Dendritic cell treated with granulocyte-macrophage colony-stimulating factor and Interleukin-4, amounts not matched to agents 40 ng/mL and 50 ng/mL, for 4 days (primary cell): ENCODE data around the gene ZNF680.
"Not testable (repeated sequence)": the region's sequence is repeated elsewhere in the genome, so short reads cannot be mapped to it uniquely, and the experiment has no call there.

Experiments
- H3K27ac Mint-ChIP-seq: one replicate; pipeline ENCODE4 v1.8.0; 2022; ENCODE audit warnings: mild to moderate bottlenecking, mixed read lengths
- H3K27me3 Mint-ChIP-seq: one replicate; pipeline ENCODE4 v1.8.0; 2022; ENCODE audit warnings: mild to moderate bottlenecking, mixed read lengths
- H3K36me3 Mint-ChIP-seq: one replicate; pipeline ENCODE4 v1.8.0; 2022; ENCODE audit warnings: low read depth, mixed read lengths
- H3K4me1 Mint-ChIP-seq: one replicate; pipeline ENCODE4 v1.8.0; 2022; ENCODE audit warnings: low read depth, mixed read lengths
- H3K4me3 Mint-ChIP-seq: one replicate; pipeline ENCODE4 v1.8.0; 2022; ENCODE audit warnings: mild to moderate bottlenecking, moderate library complexity, mixed read lengths
- H3K9me3 Mint-ChIP-seq: one replicate; pipeline ENCODE4 v1.8.0; 2022; ENCODE audit warnings: mixed read lengths
- intact Hi-C: fragments of 100-400 bp; cut with micrococcal nuclease; formaldehyde crosslinking; loops from one replicate; pipeline ENCODE4 v1.15.0; 2022

The ZNF680 gene

GRCh38 chr7:64574540-64575099 lies 11.7 kb upstream of the ZNF680 start:
- H3K4me3 Mint-ChIP-seq: no peak overlapping the region
- peaks cover 49% of the 10 kb centered on the region for H3K9me3 Mint-ChIP-seq
- H3K36me3 Mint-ChIP-seq: no peaks in the 10 kb centered on the region
- no peak overlapping the region for H3K27ac Mint-ChIP-seq
- H3K4me1 Mint-ChIP-seq: peaks cover 6% of the 10 kb centered on the region
- peaks cover 33% of the 10 kb centered on the region for H3K27me3 Mint-ChIP-seq
- intact Hi-C loops: no loop called here

GRCh38 chr7:64570284-64570605 lies 7.4 kb upstream of the ZNF680 start:
- Mint-ChIP-seq H3K9me3 (peaks cover 41% of the 10 kb centered on the region), H3K27ac (peak overlapping the region; percentile 12), H3K27me3 (peaks cover 48% of the 10 kb centered on the region), H3K4me1 (peaks cover 13% of the 10 kb centered on the region), H3K4me3 (peak overlapping the region; percentile 59)
- intact Hi-C loops, H3K36me3 Mint-ChIP-seq: not testable (repeated sequence)

GRCh38 chr7:64569372-64570283 lies 6.8 kb upstream of the ZNF680 start:
- peaks cover 13% of the 10 kb centered on the region for H3K4me1 Mint-ChIP-seq
- H3K36me3 Mint-ChIP-seq, intact Hi-C loops: not testable (repeated sequence)
- peaks cover 42% of the 10 kb centered on the region for H3K27me3 Mint-ChIP-seq
- peak overlapping the region; percentile 12 for H3K27ac Mint-ChIP-seq
- H3K9me3 Mint-ChIP-seq: peaks cover 34% of the 10 kb centered on the region
- peak overlapping the region; percentile 59 for H3K4me3 Mint-ChIP-seq

GRCh38 chr7:64562256-64562625 lies 630 bp downstream of the ZNF680 start:
- peak overlapping the region; percentile 95 for H3K27ac Mint-ChIP-seq
- peaks cover 5% of the 10 kb centered on the region for H3K4me1 Mint-ChIP-seq
- H3K4me3 Mint-ChIP-seq: peak overlapping the region; percentile 94
- H3K36me3 Mint-ChIP-seq: peaks cover 53% of the 10 kb centered on the region
- peaks cover 2% of the 10 kb centered on the region for H3K27me3 Mint-ChIP-seq
- H3K9me3 Mint-ChIP-seq: peaks cover 40% of the 10 kb centered on the region
- intact Hi-C loops: loop anchor here (5.0 kb wide), 1 partner anchor 255 kb away; no protein-coding TSS in a partner anchor

- Mint-ChIP-seq H3K36me3 (peaks cover 83% of the 10 kb centered on the region), H3K27me3 (peaks cover 2% of the 10 kb centered on the region), H3K4me1 (peaks cover 5% of the 10 kb centered on the region), H3K27ac (no peak overlapping the region), H3K4me3 (no peak overlapping the region), H3K9me3 (peaks cover 55% of the 10 kb centered on the region)
- intact Hi-C loops: no loop called here
Measured at GRCh38 chr7:64559206-64559605, 3.7 kb downstream of the ZNF680 start.

GRCh38 chr7:64558781-64559180 lies 4.1 kb downstream of the ZNF680 start:
- Mint-ChIP-seq H3K27me3 (no peaks in the 10 kb centered on the region), H3K4me3 (no peak overlapping the region), H3K36me3 (peaks cover 87% of the 10 kb centered on the region)

GRCh38 chr7:64558323-64558705 lies 4.6 kb downstream of the ZNF680 start:
- intact Hi-C loops: no loop called here
- H3K4me1 Mint-ChIP-seq: no peaks in the 10 kb centered on the region
- peaks cover 64% of the 10 kb centered on the region for H3K9me3 Mint-ChIP-seq
- H3K36me3 Mint-ChIP-seq: peaks cover 92% of the 10 kb centered on the region
- H3K27me3 Mint-ChIP-seq: no peaks in the 10 kb centered on the region
- no peak overlapping the region for H3K4me3 Mint-ChIP-seq
- no peak overlapping the region for H3K27ac Mint-ChIP-seq

More at GRCh38 chr7:64558781-64559180, 4.1 kb downstream of the ZNF680 start:
- intact Hi-C loops: no loop called here
- Mint-ChIP-seq H3K4me1 (peaks cover 3% of the 10 kb centered on the region), H3K9me3 (peaks cover 60% of the 10 kb centered on the region), H3K27ac (no peak overlapping the region)

- Mint-ChIP-seq H3K4me1 (no peaks in the 10 kb centered on the region), H3K27me3 (no peaks in the 10 kb centered on the region), H3K36me3 (peaks cover 90% of the 10 kb centered on the region), H3K4me3 (no peak overlapping the region), H3K9me3 (peaks cover 65% of the 10 kb centered on the region), H3K27ac (no peak overlapping the region)
- intact Hi-C loops: no loop called here
Measured at GRCh38 chr7:64557601-64558322, 5.1 kb downstream of the ZNF680 start.

GRCh38 chr7:64555046-64555445 lies 7.8 kb downstream of the ZNF680 start:
- Mint-ChIP-seq H3K27me3 (no peaks in the 10 kb centered on the region), H3K9me3 (peaks cover 78% of the 10 kb centered on the region), H3K4me1 (no peaks in the 10 kb centered on the region), H3K27ac (no peak overlapping the region), H3K36me3 (peaks cover 89% of the 10 kb centered on the region), H3K4me3 (no peak overlapping the region)
- intact Hi-C loops: no loop called here

- H3K4me3 Mint-ChIP-seq, H3K27ac Mint-ChIP-seq, intact Hi-C loops, H3K4me1 Mint-ChIP-seq, H3K27me3 Mint-ChIP-seq: not testable (repeated sequence)
- peaks cover 90% of the 10 kb centered on the region for H3K36me3 Mint-ChIP-seq
- H3K9me3 Mint-ChIP-seq: peaks cover 83% of the 10 kb centered on the region
Measured at GRCh38 chr7:64554188-64554587, 8.7 kb downstream of the ZNF680 start.

- Mint-ChIP-seq H3K9me3 (peaks cover 72% of the 10 kb centered on the region), H3K27me3 (no peaks in the 10 kb centered on the region), H3K4me1 (no peaks in the 10 kb centered on the region), H3K36me3 (peaks cover 82% of the 10 kb centered on the region), H3K4me3 (no peak overlapping the region), H3K27ac (no peak overlapping the region)
- intact Hi-C loops: no loop called here
Measured at GRCh38 chr7:64551375-64552142, 11.3 kb downstream of the ZNF680 start.

GRCh38 chr7:64544010-64544409 lies 18.9 kb downstream of the ZNF680 start:
- Mint-ChIP-seq H3K9me3 (peaks cover 36% of the 10 kb centered on the region), H3K27ac (no peak overlapping the region), H3K27me3 (no peaks in the 10 kb centered on the region), H3K4me1 (no peaks in the 10 kb centered on the region), H3K4me3 (no peak overlapping the region), H3K36me3 (peaks cover 71% of the 10 kb centered on the region)
- intact Hi-C loops: no loop called here

GRCh38 chr7:64541438-64542359 lies 21.2 kb downstream of the ZNF680 start:
- H3K27me3 Mint-ChIP-seq: no peaks in the 10 kb centered on the region
- H3K4me3 Mint-ChIP-seq: no peak overlapping the region
- peaks cover 42% of the 10 kb centered on the region for H3K9me3 Mint-ChIP-seq
- no peak overlapping the region for H3K27ac Mint-ChIP-seq
- H3K36me3 Mint-ChIP-seq: peaks cover 74% of the 10 kb centered on the region
- intact Hi-C loops: no loop called here
- no peaks in the 10 kb centered on the region for H3K4me1 Mint-ChIP-seq
